NCI-H2029 treated with DMSO at 0.1 percent for 48 hours (cell line): Measurements from ENCODE around the gene AP3D1.
"Not testable (repeated sequence)": the region's sequence is repeated elsewhere in the genome, so short reads cannot be mapped to it uniquely, and the experiment has no call there.

Experiments
- DNase-seq: peaks from one replicate; lab custom pipeline; 2025; lab: John Stamatoyannopoulos, UW

The AP3D1 gene

DNA sequence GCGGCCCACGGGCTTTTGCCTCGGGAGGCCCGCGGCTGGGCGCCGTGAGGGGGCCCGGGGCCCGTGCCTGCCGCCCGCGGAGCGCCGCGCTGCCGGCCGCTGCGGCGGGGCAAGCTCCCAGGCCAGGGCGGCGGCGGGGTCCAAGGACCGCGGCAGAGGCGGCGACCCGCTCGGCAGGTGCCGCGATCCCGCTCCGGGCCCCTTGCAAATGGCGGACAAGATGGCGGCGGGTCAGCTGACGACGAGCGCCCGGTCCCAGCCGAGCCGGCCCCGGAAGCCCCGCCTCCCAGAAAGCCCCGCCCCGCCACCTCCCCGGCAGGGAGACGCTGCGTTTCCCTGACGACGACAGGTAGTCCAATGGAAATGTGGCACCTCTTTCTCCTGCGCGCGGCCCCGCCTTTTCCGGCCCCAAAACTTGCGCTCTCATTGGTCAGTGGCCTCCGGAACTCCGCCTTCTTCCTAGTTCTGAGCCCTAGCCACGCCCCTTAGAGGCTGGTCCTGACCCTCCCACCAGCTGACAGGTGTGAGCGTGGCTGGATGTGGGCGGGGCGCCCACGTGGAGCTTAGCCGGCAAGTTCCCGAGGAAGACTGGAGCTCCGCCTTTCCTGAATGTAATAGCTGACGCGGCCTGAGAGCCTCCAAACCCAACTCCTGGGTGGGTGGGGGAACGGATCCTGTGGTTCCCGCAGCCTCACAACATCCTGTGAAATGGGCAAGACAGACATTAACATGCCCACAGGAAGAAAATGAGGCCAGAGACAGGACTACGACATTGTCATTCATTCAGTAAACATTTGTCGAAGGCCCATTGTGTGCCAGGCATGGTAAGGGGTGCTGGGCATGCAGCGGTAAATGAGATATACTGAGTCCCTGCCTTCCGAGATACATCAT, at the start of gene AP3D1:
AP3D1 (minus strand) TSS at position 228 of the 891 bp plus-strand sequence. CDS start 232 bp downstream, outside the sequence.
- DNase-seq, result peak; percentile 99

DNA sequence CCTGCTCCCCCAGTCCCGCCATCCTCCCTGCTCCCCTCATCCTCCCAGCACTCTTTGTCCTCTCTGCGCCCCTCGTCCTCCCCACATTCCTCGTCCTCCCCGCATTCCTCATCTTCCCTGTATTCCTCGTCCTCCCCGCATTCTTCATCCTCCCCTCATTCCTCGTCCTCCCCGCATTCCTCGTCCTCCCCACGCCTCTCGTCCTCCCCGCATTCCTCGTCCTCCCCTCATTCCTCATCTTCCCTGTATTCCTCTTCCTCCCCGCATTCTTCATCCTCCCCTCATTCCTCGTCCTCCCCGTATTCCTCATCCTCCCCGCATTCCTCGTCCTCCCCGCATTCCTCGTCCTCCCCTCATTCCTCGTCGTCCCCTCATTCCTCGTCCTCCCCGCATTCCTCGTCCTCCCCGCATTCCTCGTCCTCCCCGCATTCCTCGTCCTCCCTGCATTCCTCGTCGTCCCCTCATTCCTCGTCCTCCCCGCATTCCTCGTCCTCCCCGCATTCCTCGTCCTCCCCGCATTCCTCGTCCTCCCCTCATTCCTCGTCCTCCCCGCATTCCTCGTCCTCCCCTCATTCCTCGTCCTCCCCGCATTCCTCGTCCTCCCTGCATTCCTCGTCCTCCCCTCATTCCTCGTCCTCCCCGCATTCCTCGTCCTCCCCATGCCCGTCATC, 49.4 kb upstream of the AP3D1 start:
- DNase-seq, result not testable (repeated sequence)

DNA sequence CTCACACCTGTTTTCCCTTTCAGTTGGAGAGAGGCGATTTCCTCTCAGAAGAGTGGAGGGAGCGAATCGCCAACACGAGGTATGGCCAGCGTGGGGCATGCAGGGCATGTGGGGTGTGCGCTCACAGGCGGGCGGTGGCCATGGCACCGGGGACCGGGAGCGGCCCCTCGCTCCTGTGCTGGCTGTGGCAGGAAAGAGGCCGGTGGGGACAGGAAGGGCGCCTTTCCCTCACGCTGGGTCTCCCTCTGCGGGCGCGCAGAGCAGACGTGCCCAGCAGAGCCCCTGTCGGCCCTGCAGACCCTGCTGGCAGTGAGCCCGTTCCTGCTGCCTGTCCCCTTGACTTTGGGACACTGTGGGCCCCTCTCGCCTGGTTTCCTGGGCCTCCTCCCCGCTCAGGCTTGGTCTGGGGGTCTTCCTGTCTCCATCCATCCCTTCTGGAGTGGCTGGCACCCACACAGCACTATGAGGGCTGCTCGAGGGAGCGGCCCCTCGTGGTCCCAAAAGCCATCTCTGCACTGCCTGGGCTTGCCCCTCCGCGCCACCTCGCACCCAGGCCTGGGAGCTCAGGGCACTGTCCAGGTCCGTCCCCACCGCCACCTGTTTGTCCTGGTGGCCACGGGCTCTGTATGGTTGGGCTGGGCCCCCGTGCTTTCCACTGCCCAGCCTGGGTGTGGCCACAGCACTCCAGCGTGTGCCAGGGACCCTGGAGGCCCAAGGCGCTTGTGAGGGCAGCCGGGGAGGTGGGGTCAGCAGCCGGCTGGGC, 48.7 kb upstream of the AP3D1 start:
- DNase-seq, result no peak

DNA sequence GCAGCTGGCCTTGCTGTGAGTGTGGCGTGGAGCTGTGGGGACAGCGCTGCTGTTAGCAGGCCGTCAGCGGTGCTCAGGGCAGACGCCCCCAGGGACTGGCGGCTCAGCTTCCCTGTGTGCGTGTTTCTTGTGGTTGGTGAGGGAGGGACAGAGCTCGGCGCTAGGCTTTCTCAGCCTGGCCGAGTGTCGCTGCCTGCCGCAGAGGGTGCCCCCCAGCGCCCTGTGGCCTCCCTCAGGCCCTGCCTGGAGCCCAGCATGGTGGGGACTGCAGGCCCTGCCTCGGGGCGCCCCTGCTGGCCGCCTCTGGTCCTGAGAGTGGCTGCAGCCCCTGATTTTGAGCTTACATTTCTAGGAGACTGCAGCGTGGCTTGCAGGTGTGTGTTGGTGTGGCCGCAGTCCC, 47.8 kb upstream of the AP3D1 start:
- no peak for DNase-seq

DNA sequence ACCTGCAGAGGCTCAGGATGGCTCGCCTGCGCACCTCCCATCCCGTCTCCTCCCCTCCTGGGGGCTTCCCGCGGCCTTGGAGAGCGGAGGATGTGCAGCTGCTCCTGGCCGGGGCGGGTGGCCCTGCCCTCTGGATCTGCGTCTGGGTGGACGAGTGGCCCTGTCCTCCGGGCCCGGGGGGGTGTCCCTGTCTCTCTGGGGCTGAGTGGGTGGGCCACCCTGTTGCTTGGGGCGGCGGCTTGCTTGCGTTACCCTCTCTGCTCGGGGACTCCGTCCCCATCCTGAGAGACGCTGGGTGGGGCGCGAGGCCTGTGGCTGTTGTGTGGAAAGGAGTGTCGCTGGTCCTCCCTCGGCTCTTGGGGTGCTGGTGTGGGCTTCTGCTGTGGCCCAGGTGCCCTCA, 47.0 kb upstream of the AP3D1 start:
- no peak for DNase-seq

DNA sequence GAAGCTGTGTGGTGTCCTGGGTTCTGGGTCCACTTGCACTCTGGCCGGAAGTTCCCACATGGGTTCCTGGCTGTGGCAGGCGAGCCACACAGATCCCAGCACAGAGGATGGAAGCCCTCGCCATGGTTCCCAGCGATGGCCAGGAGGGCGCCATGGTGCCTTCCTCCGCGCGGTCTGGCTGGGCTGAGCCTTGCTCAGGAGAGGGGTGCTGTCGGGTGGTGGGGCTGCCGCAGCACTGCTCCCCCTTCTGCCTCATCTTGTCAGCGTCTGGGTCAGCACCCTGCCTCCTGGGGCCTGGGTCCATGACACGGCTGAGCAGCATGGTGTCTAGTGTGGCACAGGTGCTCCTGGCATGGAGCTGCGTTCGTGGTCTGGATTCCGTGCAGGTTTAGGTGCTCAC, 45.9 kb upstream of the AP3D1 start:
- no peak for DNase-seq

DNA sequence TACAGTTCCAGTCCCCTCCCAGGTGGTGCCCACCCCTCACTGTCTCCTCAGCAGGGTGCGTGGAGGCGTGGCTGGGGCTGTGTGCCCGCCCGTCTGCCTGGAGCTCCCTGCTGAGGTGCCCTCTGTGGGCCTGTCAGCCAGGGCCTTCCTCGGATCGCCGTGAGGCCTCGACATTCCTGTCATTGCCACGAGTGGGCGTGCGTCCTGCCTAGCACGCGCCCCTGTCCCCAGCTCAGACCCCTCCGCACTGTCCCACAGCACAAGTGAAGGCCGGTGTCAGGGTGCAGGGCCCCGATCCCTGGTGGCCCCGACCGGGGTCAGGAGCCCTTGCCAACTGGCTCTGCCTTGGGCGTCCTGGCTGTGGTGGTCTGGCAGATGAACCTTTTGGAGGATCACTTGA, 44.5 kb upstream of the AP3D1 start:
- DNase-seq, result no peak

DNA sequence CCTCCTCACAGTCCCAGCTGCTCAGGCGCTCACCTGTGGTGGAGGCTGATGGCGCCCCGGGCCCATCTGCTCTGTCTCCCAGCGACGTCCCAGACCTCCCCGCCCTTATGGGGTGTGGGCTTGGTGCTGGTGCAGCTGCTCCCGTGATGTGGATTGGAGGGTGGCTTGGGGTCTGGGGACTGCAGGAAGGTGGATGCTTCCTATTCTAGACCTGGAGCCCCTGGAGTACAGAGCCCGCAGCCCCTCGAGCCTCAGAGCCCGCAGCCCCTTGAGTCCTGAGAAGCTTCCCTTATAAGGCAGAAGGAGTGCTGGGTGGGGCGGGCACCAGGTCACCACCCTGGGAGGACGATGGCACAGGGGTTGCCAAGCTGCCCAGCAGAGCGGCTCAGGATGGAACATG, 44.0 kb upstream of the AP3D1 start:
- DNase-seq, result no peak

DNA sequence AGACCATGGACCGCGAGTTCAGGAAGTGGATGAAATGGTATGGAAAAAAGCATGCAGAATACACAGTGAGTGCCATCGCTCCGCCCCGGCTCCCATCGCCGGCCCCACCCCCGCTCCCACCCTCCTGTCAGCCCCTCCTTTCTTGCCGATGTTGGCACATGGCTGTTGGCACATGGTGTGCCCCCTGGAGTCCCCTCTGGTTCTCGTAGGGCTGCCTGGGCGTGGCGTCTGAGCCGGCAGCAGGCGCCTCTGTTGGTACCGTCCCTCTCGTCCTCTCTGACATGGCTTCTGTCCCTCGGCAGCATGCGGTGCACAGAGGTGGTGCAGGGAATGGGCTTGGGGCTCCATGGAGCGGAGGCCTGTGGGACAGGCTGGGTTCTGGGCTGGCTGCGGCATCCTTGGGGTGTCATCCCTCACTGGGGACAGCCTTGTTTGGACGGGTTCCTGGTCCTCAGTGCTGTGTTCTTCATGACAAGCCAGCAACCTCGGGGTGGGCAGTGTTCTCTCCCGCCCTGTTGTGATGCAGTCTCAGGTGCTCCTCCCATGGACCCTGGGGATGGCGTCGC, 43.2 kb upstream of the AP3D1 start:
- DNase-seq, result no peak

DNA sequence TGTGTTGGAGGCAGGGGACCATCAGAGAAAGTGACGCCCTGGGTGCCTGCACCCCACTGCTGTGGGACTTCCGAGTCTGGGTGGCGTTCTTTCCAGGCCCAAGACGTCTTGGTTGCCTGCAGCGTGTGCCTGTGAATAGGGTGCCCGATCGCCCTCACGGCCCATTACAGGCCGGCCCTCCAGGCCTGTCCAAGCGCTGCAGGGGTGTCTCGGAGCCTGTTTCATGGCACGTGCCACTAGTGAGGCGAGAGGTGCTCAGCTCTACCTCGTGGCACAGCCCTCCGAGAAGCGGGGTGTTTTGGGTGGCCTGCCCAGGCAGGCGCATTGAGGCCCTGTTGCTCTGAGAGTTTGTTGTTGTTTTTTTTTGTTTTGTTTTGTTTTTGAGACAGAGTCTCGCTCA, 42.4 kb upstream of the AP3D1 start:
- no peak for DNase-seq

DNA sequence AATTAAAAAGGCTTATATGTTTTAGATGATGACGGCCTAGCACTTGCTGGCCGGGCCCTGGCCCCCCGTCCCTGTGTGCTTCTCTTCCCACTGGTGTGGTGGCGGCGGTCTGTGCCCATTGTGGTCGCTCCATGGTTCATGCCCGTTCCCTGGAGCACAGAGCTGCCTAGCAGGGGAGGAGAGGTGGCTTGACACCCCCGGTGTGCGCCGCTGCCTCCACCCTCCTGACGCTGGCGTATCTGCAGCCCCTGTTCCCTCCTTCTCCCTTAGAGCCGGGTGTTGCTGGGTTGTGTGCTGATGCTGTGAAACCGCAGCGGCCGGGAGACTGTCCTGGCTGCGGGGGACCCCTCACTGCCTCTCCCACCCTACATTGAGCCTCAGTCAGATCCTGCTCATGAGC, 41.5 kb upstream of the AP3D1 start:
- no peak for DNase-seq

DNA sequence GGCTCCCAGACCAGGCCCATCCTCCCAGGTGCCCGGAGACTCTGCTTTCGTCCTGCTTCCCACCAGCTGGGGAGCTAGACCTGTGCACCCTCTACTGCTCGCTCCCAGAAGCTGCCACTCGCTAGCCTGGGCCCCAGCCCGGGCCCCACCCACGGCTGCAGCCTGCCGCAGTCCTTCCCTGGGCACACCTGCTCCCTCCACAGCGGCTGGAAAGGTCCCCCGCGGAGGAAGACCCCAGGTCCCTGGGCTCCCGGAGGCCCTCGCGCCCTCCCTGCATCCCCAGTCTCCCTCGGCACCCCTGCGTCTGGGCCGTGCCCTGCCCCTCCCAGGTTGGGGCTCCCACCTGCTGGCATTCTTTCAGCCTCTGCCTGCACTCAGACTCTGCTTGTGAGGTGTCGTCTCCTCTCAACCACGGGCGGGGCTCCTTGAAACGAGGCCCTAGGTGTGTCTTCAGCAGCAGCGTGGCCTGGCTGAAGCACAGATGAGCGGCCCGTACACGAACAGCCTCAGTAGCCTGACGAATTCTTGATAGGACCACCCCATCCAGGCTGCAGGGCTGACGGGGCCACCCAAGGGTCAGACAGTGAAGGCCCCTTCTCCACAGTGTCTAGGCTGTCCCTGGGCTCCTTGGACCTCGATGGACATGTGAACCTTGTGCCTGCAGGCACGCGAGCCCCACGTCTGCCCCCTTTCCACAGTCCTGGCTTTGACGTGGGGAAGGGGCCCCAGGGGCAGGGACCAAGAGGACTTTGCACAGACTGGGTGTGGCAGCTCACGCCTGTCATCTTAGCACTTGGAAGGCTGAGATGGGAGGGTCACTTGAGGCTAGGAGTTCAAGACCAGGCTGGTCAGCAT, 40.3 kb upstream of the AP3D1 start:
- no peak for DNase-seq

DNA sequence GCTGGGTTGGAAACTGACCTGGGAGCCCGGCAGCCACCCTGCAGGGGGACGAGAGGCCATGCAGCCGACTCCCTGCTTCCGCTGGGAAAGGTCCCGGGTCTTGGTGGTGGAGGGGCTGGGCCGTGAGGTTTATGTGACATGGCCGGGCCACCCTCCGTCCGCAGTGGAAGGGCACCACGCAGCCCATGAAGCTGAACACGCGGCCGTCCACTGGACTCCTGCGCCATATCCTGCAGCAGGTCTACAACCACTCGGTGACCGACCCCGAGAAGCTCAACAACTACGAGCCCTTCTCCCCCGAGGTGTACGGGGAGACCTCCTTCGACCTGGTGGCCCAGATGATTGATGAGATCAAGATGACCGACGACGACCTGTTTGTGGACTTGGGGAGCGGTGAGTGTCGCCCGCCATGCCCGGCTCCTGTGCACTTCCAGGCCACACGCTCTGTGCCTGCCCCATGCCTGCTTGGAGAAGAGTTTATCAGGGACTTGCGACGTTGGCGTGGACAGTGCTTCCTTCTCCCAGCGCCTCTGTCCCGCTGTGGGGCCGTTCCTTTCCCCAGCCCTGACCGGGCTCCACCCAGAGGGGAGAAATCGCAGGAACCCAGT, 39.6 kb upstream of the AP3D1 start:
- no peak for DNase-seq

DNA sequence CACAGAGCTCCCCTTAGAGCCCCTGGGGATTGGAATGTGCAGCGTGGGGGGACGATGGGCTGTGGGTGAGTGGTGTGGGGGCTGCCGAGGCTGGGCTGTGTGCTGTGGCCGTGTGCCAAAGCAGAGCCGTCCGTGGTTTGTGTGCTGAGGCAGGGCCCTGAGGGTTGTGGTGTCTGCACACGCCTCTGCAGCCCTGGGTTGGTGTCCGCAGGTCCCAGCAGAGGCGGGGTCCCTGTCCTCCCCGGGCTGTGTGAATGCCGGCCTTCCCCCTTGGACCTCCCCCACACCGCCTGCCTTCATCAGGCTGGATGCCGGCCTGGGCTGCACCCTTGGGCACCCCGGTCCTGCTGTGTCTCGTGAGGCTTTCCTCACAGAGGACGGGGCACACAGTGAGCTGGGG, 38.5 kb upstream of the AP3D1 start:
- DNase-seq, result no peak

DNA sequence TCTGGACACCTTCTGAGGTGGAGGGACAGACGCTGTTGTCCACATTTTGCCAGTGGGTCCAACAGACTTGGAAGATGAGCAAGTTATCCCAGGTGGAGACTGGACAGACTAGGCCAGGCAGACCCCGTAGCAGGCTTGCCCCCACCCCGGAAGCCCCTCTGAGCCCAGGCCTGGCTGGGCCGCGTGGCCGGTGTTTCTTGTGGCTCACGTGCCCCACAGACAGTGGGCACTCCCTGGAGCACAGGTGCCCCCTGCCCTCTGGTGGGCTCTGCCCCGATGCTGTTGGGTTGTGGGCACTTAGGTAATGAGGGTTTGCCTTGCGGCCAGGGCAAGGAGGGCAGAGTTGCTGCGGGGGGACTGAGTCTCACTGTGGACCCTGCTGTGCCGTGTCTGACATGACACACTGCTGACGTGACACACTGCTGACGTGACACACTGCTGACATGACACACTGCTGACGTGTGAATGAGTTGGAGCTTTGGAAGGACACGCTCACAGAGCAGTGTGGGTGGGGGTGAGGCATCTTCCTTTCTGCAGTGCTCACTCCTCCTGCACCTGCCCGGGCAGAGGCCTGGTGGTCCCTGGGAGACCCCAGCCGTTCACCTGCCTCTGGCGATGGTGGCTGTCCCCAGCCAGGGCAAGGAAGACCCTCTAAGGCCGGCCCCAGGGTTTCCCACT, 37.5 kb upstream of the AP3D1 start:
- DNase-seq, result no peak

DNA sequence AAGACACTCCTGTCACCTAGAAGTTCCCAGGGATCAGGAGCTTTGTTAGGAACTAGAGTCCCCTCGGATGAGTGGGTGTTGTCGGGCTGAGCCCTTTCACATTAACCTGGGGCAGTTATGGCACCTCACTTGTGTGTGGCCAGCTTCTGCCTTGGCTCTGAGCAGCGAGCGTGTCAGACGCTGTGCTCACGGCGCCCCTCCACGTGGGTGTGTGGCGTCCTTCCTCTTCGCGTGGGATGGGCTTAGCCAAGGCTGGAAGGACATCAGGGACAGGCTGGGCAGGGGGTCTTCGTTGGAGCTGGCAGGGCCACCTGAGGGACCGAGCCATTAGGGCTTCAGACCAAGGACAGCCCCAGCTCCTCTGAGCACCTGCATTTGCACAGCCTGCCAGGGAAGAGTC, 35.8 kb upstream of the AP3D1 start:
- no peak for DNase-seq

DNA sequence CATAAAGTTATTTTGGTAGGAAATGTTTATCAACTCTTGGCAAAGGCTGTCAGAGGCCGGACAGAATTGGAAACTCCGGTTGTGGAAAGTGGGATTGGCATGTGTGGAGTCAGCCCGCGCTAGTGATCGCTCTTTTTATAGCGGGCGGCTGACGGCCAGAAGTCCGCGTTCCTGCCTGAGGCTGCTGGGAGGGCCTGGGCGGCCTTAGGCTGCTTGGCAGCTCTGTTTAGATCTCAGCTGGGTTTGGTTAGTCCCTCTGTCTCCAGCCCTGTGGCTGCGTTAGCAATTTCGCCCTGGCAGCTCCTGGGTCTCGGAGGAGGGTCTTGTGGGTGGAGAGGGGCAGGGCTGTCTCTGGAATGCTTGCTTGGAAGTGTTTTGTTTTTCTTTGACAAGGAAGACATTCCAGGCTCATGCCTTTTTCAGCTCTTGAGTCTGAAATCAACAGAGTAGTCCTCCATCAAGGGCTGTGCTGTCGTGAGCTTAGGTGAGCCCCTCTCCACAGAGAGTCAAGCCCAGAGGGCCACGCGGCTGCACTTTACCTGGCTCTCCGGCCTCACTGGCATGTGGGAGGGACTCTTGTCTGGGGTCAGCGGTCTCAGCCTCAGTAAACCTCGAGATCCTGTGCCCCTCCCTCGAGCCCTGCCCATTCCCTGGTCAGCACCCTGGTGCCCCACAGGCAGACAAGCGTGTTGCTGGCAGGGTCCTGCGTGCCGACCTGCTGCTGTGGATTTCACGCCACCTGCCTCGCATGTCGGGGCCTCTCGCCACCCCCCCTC, 34.9 kb upstream of the AP3D1 start:
- DNase-seq, result no peak

DNA sequence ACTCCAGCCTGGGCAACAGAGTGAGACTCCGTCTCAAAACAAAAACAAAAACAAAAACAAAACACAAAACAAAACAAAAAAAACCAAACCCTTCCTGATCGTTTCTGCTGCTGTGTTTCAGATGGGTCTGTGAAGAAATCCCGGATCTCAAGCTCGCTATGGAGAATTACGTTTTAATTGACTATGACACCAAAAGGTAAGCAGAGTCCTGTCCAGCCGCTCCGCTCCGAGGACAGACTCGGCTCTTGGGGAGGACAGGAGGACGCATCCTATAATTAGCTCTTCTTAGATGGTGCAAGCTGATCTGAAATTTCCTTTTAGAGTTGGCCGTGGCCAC, 34.3 kb upstream of the AP3D1 start:
- DNase-seq, result no peak

DNA sequence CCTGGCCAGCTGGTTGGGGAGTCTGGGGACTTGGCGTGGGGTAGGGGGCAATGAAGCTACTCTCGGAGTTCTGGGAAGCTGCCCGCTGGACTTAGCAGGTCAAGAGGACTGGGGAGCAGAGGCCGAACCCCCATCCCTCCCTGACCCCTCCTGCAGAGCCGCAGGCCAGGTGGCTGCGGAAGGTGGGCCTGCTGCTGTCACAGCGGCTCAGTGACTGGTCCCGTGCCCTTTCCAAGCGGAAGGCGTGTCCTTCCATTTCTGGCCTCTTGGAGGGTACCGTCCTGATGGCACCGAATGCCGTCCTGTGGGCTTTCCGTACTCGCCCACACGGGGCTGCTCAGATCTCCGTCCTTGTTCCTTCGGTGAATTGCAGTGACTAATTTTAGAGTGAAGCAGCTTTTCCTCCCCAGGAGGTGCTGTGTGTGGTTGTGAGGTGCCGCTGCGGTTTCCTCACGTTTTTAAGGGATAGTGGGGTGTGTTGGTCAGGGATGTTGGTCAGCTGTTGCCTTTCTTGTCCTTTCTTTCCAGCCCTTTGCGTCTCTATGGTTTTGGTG, 33.1 kb upstream of the AP3D1 start:
- DNase-seq, result no peak

DNA sequence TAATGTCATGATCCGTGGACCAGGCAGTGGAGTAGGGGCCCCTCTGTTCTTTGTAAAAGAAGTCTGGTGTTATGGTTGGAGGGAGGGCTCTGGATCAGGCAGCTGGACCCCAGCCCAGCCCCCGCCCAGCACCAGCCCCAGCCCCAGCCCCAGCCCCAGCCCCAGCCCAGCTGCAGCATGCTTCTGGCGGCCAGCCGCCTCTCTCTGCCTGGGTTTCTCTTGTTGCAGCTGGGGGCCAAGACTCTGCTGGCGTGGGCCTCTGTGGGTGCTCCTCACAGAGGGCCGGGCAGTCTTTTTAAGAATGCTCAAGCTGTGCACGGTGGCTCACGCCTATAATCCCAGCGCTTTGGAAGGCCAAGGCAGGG, 30.2 kb upstream of the AP3D1 start:
- DNase-seq, result no peak
